Omental fat pad (tissue), 4 donors: ENCODE data around the gene FMN1. TPM values are rescaled to one million over a fixed set of nuclear protein-coding genes. Genes with fewer than 3 reads are reported as not detected.
"Not testable (repeated sequence)": the region's sequence is repeated elsewhere in the genome, so short reads cannot be mapped to it uniquely, and the experiment has no call there.

Experiments used
- ATAC-seq: fragments of 150-250 bp; one replicate; pipeline ENCODE4 v1.9.1; 2016; ENCODE audit warnings: mild to moderate bottlenecking, moderate library complexity; ENCODE audit not compliant: low FRiP score
- DNase-seq: peaks from one replicate; pipeline ENCODE4 v3.0.0-alpha.2; 2019; ENCODE audit warnings: low spot score
- CTCF ChIP-seq, 3 donors: fragments of 450-650 bp; IDR thresholded peaks; one replicate each; pipeline ENCODE4 v1.5.1; 2016 to 2017; ENCODE audit warnings: antibody characterized with exemption in 3 of 3, mild to moderate bottlenecking in 3 of 3, moderate library complexity in 2 of 3
- total RNA-seq, 4 donors: library from RNA; depleted of rRNA; stranded (reverse); fragments of >200 nt; gene quantifications; one replicate each; pipeline ENCODE4 v1.1.0, GENCODE V29; 2016

FMN1 gene
- total RNA-seq, 4 donors from 2014 or later: 19.9 to 35.5 (median 28.5) TPM

DNA sequence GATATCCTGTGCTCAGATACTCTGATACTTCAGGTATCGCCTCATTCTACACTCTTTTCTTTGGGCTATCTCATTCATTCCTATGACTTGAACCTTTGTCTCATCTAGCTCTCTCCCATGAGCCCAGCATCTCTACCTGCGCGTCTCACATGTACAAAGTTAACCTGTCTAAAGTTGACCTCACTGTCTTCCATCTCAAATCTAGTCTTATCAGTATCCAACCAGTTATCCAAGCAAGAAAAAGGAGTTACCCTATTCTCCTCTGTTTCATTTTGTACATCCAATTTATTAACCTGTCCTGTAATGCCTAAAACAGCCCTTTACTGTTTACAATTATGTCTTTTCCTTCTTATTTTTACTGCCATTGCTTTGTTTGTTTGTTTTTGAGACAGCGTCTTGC lies 342.5 kb downstream of the FMN1 start:
- ATAC-seq: no peak
- TF ChIP-seq CTCF (IDR thresholded peaks at IDR 0.05): no peak

GRCh38 chr15:32851572-32851971 lies 342.9 kb downstream of the FMN1 start:
- ATAC-seq: peak; percentile 55
- no peak for DNase-seq
- TF ChIP-seq CTCF (IDR thresholded peaks at IDR 0.05): no peak

More for the DNA sequence above, 342.5 kb downstream of the FMN1 start:
- no peak for DNase-seq

DNA sequence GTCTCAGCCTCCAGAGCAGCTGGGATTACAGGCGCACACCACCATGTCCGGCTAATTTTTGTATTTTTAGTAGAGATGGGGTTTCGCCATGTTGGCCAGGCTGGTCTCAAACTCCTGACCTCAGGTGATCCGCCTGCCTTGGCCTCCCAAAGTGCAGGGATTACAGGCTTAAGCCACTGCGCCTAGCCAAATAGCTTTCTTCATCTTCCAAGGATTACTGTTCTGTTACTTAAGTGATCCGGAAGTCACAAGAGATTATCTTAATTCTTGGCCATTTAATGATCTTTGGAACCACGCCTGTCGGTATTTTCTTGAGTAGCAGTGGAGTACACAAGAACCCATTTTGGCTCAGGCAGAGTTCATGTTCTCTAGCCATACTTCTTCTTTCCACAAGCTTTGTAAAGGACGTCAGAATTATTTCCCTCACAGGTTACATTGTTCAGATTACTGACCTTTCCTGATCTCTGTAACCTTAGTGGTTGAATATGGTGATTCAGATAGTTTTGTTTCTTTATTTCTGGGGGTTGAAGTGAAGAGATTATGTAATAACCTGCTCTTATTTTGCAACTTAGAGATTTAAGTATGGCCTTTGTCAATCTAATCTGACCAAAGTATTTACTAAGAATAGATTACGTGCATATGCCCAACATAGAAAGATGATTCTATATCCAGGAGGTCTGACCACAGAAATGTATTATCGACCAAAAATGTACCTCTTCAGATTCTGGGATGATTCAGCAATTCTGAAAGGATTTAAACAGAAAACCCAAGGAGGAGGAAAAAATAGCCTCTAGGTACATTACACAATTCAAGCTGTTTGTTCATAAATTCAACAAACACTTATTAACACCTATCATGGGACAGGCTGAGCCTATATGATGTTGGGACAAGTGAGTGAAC lies 344.5 kb downstream of the FMN1 start:
- TF ChIP-seq CTCF (IDR thresholded peaks at IDR 0.05): no peak
- ATAC-seq (peak; percentile 58), DNase-seq (no peak)

DNA sequence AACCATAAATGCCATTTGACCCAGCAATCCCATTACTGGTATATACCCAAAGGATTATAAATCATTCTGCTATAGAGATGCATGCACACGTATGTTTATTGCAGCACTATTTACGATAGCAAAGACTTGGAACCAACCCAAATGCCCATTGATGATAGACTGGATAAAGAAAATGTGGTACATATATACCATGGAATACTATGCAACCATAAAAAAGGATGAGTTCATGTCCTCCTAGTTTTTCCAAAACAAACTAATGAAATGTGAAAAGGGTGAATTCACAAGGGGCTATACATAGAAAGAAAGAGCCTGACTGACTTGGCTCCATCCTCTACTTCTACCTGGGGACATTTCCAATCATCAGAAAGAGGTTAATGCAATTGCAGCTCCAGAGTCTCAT lies 347.8 kb downstream of the FMN1 start:
- not testable (repeated sequence) for ATAC-seq, DNase-seq

DNA sequence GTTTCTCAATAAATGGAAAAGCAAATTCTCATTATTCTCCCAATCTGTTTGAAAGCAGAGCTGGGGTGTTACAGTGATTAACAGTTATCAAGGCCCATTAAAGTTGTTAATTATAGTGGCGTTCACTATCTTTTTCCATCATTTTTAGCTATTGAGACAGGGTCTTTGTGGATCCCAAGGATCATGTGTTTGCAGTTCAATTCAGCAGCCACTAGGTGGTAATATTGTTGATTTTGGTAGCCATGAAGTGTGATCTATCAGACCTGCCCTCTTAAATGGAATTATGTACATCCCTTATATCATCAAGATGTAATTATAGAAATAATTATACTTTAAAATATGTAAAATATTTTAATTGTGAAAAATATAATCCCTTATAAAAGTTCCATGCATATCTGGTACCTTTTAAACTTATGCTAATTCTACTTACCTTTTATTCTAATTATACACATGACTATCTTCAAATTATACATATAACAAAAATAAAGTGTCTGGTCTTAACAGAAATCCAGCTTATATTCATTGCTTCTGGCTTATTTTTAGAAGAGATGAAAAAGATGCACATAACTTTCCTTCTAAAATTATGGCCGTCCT lies 350.3 kb downstream of the FMN1 start:
- no peak for ATAC-seq

DNA sequence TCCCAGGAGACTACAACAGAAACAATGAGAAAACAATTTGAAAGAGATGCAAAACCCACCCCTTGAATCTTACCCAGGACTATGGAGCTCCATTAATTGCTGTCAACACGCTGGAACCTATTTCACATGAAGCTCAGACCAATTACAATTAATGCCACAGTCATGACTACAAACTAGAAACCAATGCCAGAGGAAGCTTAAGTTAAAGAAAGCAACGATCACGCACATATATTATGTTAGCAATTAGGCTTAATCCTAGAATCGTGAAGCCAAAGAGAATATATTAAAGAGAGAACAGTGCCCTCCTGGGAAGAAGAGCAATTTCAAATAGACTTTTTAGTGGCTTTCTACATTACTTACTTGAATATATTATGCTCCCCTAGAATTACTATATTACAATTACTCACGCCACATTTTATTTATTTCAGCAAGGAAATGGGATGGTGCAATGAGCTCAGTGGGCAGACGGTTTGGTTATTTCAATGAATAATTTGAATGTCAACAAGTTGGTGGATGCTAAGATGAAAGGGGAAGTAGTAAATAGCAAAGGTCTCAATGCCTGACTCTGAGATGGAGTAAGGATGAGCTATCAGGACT lies 351.2 kb downstream of the FMN1 start:
- ATAC-seq (no peak), DNase-seq (no peak)
- TF ChIP-seq CTCF (IDR thresholded peaks at IDR 0.05): no peak

More for the DNA sequence above, 350.3 kb downstream of the FMN1 start:
- no peak for DNase-seq
- peak in 1 of 3 donors; percentile 5 for TF ChIP-seq CTCF (IDR thresholded peaks at IDR 0.05)

GRCh38 chr15:32842081-32842480 lies 352.4 kb downstream of the FMN1 start:
- DNase-seq (no peak), ATAC-seq (no peak)
- no peak for TF ChIP-seq CTCF (IDR thresholded peaks at IDR 0.05)
